Measurements from ENCODE around the gene ZNF865.

GRCh38 chr19:55600662-55601028 lies 4.8 kb upstream of the ZNF865 start:
- TF ChIP-seq CTCF (IDR thresholded peaks at IDR 0.05 in 8 of 11, conservative IDR thresholded peaks at IDR 0.05 in 3 of 11) (no peak), POLR2AphosphoS5 (IDR thresholded peaks at IDR 0.05) (no peak)
